BJ (cell line): ENCODE measurements around the gene SHANK1. TPM values are rescaled to one million over a fixed set of nuclear protein-coding genes. Genes with fewer than 3 reads are reported as not detected.

Experiments used
- CTCF ChIA-PET: fragments of 350-600 bp; formaldehyde crosslinking; extraction: SDS; loops from one replicate; lab custom pipeline; 2021; ENCODE audit warnings: antibody characterized with exemption, inconsistent platforms; lab: Yijun Ruan, JAX
- POLR2A ChIA-PET: fragments of 300-600 bp; sonication (Branson Sonifier 250); formaldehyde crosslinking; extraction: SDS; loops from one replicate; lab custom pipeline; 2021; ENCODE audit warnings: antibody characterized with exemption; lab: Charles Lee
- DNase-seq: peaks from one replicate; pipeline ENCODE4 v3.0.0-alpha.2; 2011; ENCODE audit warnings: low read depth
- H3K27me3 ChIP-seq: 2 replicates; pipeline ENCODE4 v1.6.0; 2011; ENCODE audit warnings: low read length; ENCODE audit not compliant: control insufficient read depth, insufficient read depth
- H3K36me3 ChIP-seq: 2 replicates; pipeline ENCODE4 v1.5.1; 2011; ENCODE audit warnings: low read length; ENCODE audit not compliant: control insufficient read depth, insufficient read depth
- H3K4me3 ChIP-seq: 2 replicates; pipeline ENCODE4 v1.5.1; 2011; ENCODE audit warnings: low read depth, mild to moderate bottlenecking, control low read depth, low read length
- polyA plus RNA-seq: library from polyadenylated mRNA; depleted of rRNA; stranded (reverse); fragments of >200 nt; gene quantifications from 2 replicates; pipeline ENCODE4 v1.2.3, GENCODE V29; 2011
- TF ChIP-seq, protein P1 (sequence below): IDR thresholded peaks from 2 replicates; pipeline ENCODE4 v1.5.1; 2011; ENCODE audit warnings: low read depth, mild to moderate bottlenecking, control low read depth, inconsistent platforms, low read length, moderate library complexity; ENCODE audit not compliant: insufficient read depth

Gene SHANK1
- polyA plus RNA-seq, 1 experiment: 1.8 TPM

GRCh38 chr19:50719119-50719435 lies 525 bp downstream of the SHANK1 start:
- no peak for DNase-seq
- Histone ChIP-seq H3K36me3 (no peaks in the 10 kb centered on the region; the same call in 1 of the 2 replicates), H3K27me3 (no peaks in the 10 kb centered on the region), H3K4me3 (peak overlapping the region; percentile 56)
- CTCF ChIA-PET: interaction anchor here (0.9 to 1.0 kb wide), 2 partner anchors 14 to 65 kb away, joined by 3 to 4 read pairs; no protein-coding TSS in a partner anchor
- TF ChIP-seq, protein P1, sequence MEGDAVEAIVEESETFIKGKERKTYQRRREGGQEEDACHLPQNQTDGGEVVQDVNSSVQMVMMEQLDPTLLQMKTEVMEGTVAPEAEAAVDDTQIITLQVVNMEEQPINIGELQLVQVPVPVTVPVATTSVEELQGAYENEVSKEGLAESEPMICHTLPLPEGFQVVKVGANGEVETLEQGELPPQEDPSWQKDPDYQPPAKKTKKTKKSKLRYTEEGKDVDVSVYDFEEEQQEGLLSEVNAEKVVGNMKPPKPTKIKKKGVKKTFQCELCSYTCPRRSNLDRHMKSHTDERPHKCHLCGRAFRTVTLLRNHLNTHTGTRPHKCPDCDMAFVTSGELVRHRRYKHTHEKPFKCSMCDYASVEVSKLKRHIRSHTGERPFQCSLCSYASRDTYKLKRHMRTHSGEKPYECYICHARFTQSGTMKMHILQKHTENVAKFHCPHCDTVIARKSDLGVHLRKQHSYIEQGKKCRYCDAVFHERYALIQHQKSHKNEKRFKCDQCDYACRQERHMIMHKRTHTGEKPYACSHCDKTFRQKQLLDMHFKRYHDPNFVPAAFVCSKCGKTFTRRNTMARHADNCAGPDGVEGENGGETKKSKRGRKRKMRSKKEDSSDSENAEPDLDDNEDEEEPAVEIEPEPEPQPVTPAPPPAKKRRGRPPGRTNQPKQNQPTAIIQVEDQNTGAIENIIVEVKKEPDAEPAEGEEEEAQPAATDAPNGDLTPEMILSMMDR: no peak
- POLR2A ChIA-PET: no interaction called here

DNA sequence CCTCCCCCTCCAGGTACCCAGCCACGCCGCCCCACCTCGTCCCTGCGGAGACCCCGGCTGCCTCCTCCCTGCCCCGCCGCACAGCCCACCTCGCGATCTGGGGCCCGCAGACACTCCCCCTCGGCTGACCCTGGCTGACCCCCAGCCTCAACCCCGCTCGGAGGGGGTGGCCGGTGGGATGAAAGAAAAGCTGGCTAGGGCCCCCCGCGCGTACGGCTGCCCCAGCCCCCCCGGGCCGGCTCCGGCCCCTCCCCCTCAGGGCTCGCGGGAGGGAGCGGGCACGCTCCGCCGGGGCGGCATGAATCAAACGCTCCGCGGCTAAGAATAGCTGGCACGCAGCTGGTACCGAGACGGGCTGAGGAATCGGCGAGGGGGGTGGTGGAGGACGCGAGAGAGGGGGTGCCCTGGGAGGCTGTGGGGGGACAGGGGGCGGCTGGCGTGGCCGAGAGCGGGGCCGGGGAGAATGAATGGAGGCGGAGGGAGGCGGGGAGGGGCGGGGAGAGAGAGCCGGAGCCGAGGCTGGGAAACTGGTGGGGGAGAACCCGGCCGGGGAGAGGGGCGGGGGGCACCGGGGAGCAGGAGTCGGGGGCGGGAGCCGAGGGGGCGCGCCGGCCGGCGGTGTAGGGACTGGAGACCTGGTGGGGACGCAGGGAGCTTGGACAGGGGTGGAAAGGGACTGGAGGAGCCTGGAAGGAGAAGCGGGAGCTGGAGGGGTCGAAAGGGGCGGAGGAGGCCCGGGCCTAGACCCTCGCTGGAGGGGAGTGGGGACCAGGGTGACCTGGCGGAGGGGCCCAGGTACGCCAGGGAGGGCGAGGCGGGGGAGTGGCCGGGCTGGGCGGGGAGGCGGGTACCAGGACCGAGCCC lies 1.1 kb downstream of the SHANK1 start:
- Histone ChIP-seq H3K36me3 (no peaks in the 10 kb centered on the region; the same call in 1 of the 2 replicates), H3K27me3 (no peaks in the 10 kb centered on the region), H3K4me3 (peak overlapping the region; percentile 56)
- ChIA-PET POLR2A (no interaction called here), CTCF (interaction anchor here (0.9 to 1.0 kb wide), 2 partner anchors 13 to 65 kb away, joined by 3 to 4 read pairs; no protein-coding TSS in a partner anchor)
- no peak for DNase-seq
- TF ChIP-seq, protein P1: no peak

- peak overlapping the region; percentile 56 for H3K4me3 ChIP-seq
- no peak for DNase-seq
- TF ChIP-seq, protein P1: no peak
- ChIA-PET POLR2A (no interaction called here), CTCF (no interaction called here)
- no peaks in the 10 kb centered on the region; the same call in 1 of the 2 replicates for H3K36me3 ChIP-seq
- H3K27me3 ChIP-seq: no peaks in the 10 kb centered on the region
Observed at GRCh38 chr19:50717891-50718254, 1.7 kb downstream of the SHANK1 start.

GRCh38 chr19:50717026-50717723 lies 2.4 kb downstream of the SHANK1 start:
- Histone ChIP-seq H3K36me3 (peaks cover 1% of the 10 kb centered on the region; the same call in 1 of the 2 replicates), H3K4me3 (no peak overlapping the region), H3K27me3 (no peaks in the 10 kb centered on the region)
- no peak for DNase-seq
- ChIA-PET POLR2A (no interaction called here), CTCF (interaction anchor here (1.4 to 1.5 kb wide), 2 partner anchors 7 to 161 kb away, joined by 4 read pairs; no protein-coding TSS in a partner anchor)
- TF ChIP-seq, protein P1: no peak
